NCI-H2227 treated with DMSO at 0.1 percent for 48 hours (cell line): Measurements from ENCODE around the gene NOM1.

ENCODE experiments used
- DNase-seq: peaks from one replicate; lab custom pipeline; 2025; lab: John Stamatoyannopoulos, UW

NOM1 gene

GRCh38 chr7:157017603-157018327 lies 68.3 kb downstream of the NOM1 start:
- no peak for DNase-seq

GRCh38 chr7:157018328-157018996 lies 69.0 kb downstream of the NOM1 start:
- no peak for DNase-seq

- DNase-seq, result no peak
Observed at GRCh38 chr7:157018997-157019608, 69.6 kb downstream of the NOM1 start.

- DNase-seq, result no peak
Observed at GRCh38 chr7:157019718-157020451, 70.4 kb downstream of the NOM1 start.

GRCh38 chr7:157020514-157021070 lies 71.1 kb downstream of the NOM1 start:
- no peak for DNase-seq

GRCh38 chr7:157021071-157021870 lies 71.8 kb downstream of the NOM1 start:
- DNase-seq, result no peak

- no peak for DNase-seq
Observed at GRCh38 chr7:157021871-157022680, 72.6 kb downstream of the NOM1 start.
